Esophagus squamous epithelium (tissue), 5 donors: ENCODE data around the gene PRKCQ. TPM values are rescaled to one million over a fixed set of nuclear protein-coding genes. Genes with fewer than 3 reads are reported as not detected.

ENCODE experiments used
- DNase-seq: peaks from one replicate; lab custom pipeline; 2025; lab: John Stamatoyannopoulos, UW
- H3K27ac ChIP-seq, 4 donors: fragments of 200-600 bp; sonication (generic); one replicate each; pipeline ENCODE4 v1.5.1; 2016 to 2019; ENCODE audit warnings: mild to moderate bottlenecking in 1 of 4
- H3K27me3 ChIP-seq, 4 donors: fragments of 200-600 bp; sonication (generic); 1 replicate in 3 of 4; 2 replicates in 1 of 4; pipeline versions ENCODE4 v1.5.1 to v1.6.0; 2017 to 2021; ENCODE audit warnings: antibody characterized with exemption in 1 of 4
- H3K36me3 ChIP-seq, 3 donors: fragments of 200-600 bp; sonication (generic); one replicate each; pipeline ENCODE4 v1.5.1; 2016 to 2019
- H3K4me1 ChIP-seq, 3 donors: fragments of 200-600 bp; sonication (generic); one replicate each; pipeline ENCODE4 v1.5.1; 2017 to 2019
- H3K4me3 ChIP-seq, 4 donors: fragments of 200-600 bp; sonication (generic); 1 replicate in 3 of 4; 2 replicates in 1 of 4; pipeline ENCODE4 v1.5.1; 2016 to 2019; ENCODE audit warnings: mild to moderate bottlenecking in 2 of 4, moderate library complexity in 1 of 4
- H3K9me3 ChIP-seq, 3 donors: fragments of 200-600 bp; sonication (generic); one replicate each; pipeline ENCODE4 v1.5.1; 2016 to 2019
- CTCF ChIP-seq, 6 experiments: fragments of 450-650 bp in 4 of 6; fragments of 200-600 bp in 2 of 6; sonication (generic) in 2 of 6; IDR thresholded peaks; one replicate each; pipeline ENCODE4 v1.5.1; 2016 to 2019; ENCODE audit warnings: antibody characterized with exemption in 6 of 6, mild to moderate bottlenecking in 4 of 6, moderate library complexity in 4 of 6
- POLR2A ChIP-seq, 4 donors: fragments of 450-650 bp; IDR thresholded peaks; one replicate each; pipeline ENCODE4 v1.6.1; 2017; ENCODE audit warnings: antibody characterized with exemption in 4 of 4, mild to moderate bottlenecking in 4 of 4, moderate library complexity in 3 of 4
- WGBS, 2 donors: methylation state at CpG; one replicate each; pipeline ENCODE4 v1.1.5; 2018; 5-methylcytosine and 5-hydroxymethylcytosine counted together
- intact Hi-C: fragments of 100-400 bp; cut with DNase I; formaldehyde crosslinking; loops from one replicate; pipeline ENCODE4 v1.15.0; 2022
- total RNA-seq, 4 donors: library from RNA; depleted of rRNA; stranded (reverse); fragments of >200 nt; gene quantifications; one replicate each; pipeline ENCODE4 v1.1.0, GENCODE V29; 2016
- donor health status: DM: yes; HTN: yes; CAD: no.

The PRKCQ gene
- total RNA-seq, 4 donors from 2014 or later, result 0.76 to 2.7 (median 1.4) TPM

- H3K9me3 ChIP-seq, result no peaks in the 10 kb centered on the region
- TF ChIP-seq POLR2A (IDR thresholded peaks at IDR 0.05), result no peak
- no peak for TF ChIP-seq CTCF (IDR thresholded peaks at IDR 0.05)
- no peak overlapping the region for H3K27ac ChIP-seq
- intact Hi-C loops, result no loop called here
- no peaks in the 10 kb centered on the region for H3K4me1 ChIP-seq
- H3K4me3 ChIP-seq, result no peak overlapping the region
- H3K36me3 ChIP-seq, result no peaks in the 10 kb centered on the region
- no peaks in the 10 kb centered on the region for H3K27me3 ChIP-seq
- DNase-seq, result no peak
These were observed 110.4 kb downstream of the PRKCQ start for GRCh38 chr10:6469661-6470060.

- intact Hi-C loops, result no loop called here
- Histone ChIP-seq H3K4me1 (no peaks in the 10 kb centered on the region), H3K4me3 (no peak overlapping the region), H3K27me3 (no peaks in the 10 kb centered on the region), H3K9me3 (no peaks in the 10 kb centered on the region), H3K36me3 (no peaks in the 10 kb centered on the region), H3K27ac (no peak overlapping the region)
- TF ChIP-seq CTCF (IDR thresholded peaks at IDR 0.05) (no peak), POLR2A (IDR thresholded peaks at IDR 0.05) (no peak)
- no peak for DNase-seq
- 79 to 86% methylated on average over 7 of the region's 7 CpGs for WGBS, 2 donors
These were observed 114.0 kb downstream of the PRKCQ start for GRCh38 chr10:6465854-6466601.

- H3K4me1 ChIP-seq, result no peaks in the 10 kb centered on the region
- no peaks in the 10 kb centered on the region for H3K36me3 ChIP-seq
- no peak overlapping the region for H3K4me3 ChIP-seq
- no peak for DNase-seq
- H3K27me3 ChIP-seq, result no peaks in the 10 kb centered on the region
- intact Hi-C loops, result no loop called here
- H3K27ac ChIP-seq, result no peak overlapping the region
- TF ChIP-seq CTCF (IDR thresholded peaks at IDR 0.05) (no peak), POLR2A (IDR thresholded peaks at IDR 0.05) (no peak)
- WGBS, 2 donors, result 70 to 85% methylated on average over 7 of the region's 7 CpGs
- no peaks in the 10 kb centered on the region for H3K9me3 ChIP-seq
These were observed 114.6 kb downstream of the PRKCQ start for GRCh38 chr10:6465437-6465836.

DNA sequence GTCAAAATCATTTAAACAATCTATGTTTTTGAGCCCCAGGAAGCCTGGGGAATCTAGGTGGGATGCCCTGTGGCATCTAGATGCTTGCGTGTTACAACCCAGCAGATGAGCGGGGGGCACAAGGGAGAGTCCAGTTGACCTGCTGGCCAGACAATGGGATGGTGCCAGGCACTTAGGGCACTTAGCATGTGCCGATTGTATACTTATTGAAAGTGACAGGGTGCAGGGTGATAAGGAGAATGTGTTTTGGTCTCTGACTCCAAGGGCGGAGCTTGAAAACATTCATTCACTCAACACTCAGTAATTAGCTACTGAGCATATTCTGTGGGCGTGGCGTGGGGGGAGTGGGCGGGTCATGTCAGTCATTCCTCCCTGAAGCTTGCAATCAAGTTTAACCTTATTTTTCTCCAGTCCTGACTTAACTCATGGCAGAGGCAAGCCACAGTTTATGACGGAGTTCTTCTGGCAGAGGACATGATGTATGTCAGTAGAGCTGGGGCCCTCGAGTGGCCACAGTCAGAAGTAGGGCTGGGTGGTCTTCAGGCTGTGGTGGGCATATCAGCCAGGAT, 115.1 kb downstream of the PRKCQ start:
- H3K4me1 ChIP-seq, result no peaks in the 10 kb centered on the region
- 91% methylated on average over 9 of the region's 9 CpGs for WGBS, 2 donors
- no peak for DNase-seq

More for the DNA sequence above, 115.1 kb downstream of the PRKCQ start:
- TF ChIP-seq CTCF (IDR thresholded peaks at IDR 0.05) (no peak), POLR2A (IDR thresholded peaks at IDR 0.05) (no peak)
- Histone ChIP-seq H3K4me3 (no peak overlapping the region), H3K36me3 (no peaks in the 10 kb centered on the region), H3K9me3 (no peaks in the 10 kb centered on the region), H3K27ac (no peak overlapping the region), H3K27me3 (no peaks in the 10 kb centered on the region)
- intact Hi-C loops, result no loop called here
